RWPE1 (cell line): Measurements from ENCODE around the gene ZW10.

Experiments used
- CTCF ChIA-PET: fragments of 350-600 bp; sonication (Branson Sonifier 250); formaldehyde crosslinking; extraction: SDS; loops from one replicate; lab custom pipeline; 2021; lab: Yijun Ruan, JAX
- POLR2A ChIA-PET: fragments of 400-600 bp; formaldehyde crosslinking; extraction: SDS; loops from one replicate; lab custom pipeline; 2020; ENCODE audit warnings: antibody characterized with exemption; ENCODE audit not compliant: low non-redundant PET; lab: Yijun Ruan, JAX
- DNase-seq: peaks from one replicate; pipeline ENCODE4 v3.0.0; 2012; ENCODE audit warnings: low spot score
- H3K27ac ChIP-seq: fragments of 450-650 bp; 2 replicates; pipeline ENCODE4 v1.5.1; 2017
- CTCF ChIP-seq: fragments of 450-650 bp; conservative IDR thresholded peaks from 2 replicates; pipeline ENCODE4 v1.5.1; 2017; ENCODE audit warnings: low read depth, mild to moderate bottlenecking

Gene ZW10

GRCh38 chr11:113694390-113694789 lies 79.1 kb downstream of the ZW10 start:
- H3K27ac ChIP-seq = no peak overlapping the region
- no peak for TF ChIP-seq CTCF
- POLR2A ChIA-PET = no interaction called here
- CTCF ChIA-PET = no interaction called here
- no peak for DNase-seq

- no peak for TF ChIP-seq CTCF
- H3K27ac ChIP-seq = no peak overlapping the region
- no peak for DNase-seq
- CTCF ChIA-PET = interaction anchor here (0.5 to 0.6 kb wide), 2 partner anchors 19 to 520 kb away, joined by 3 read pairs; no protein-coding TSS in a partner anchor
- POLR2A ChIA-PET = no interaction called here
These were observed 80.5 kb downstream of the ZW10 start for GRCh38 chr11:113693030-113693429.

- CTCF ChIA-PET = interaction anchor here (1.0 kb wide), 1 partner anchor 105 kb away, joined by 3 read pairs; no protein-coding TSS in a partner anchor
- DNase-seq = peak; percentile 94
- peak; percentile 19 for TF ChIP-seq CTCF
- peak overlapping the region; percentile 82 for H3K27ac ChIP-seq
- POLR2A ChIA-PET = interaction anchor here (0.6 kb wide), 1 partner anchor 14 kb away, joined by 3 read pairs; no protein-coding TSS in a partner anchor
These were observed 82.6 kb downstream of the ZW10 start for GRCh38 chr11:113690619-113691569.

- H3K27ac ChIP-seq = peak overlapping the region; percentile 82
- DNase-seq = no peak
- TF ChIP-seq CTCF = no peak
- ChIA-PET CTCF (interaction anchor here (0.6 to 1.0 kb wide), 2 partner anchors 106 to 346 kb away, joined by 3 to 4 read pairs; no protein-coding TSS in a partner anchor), POLR2A (interaction anchor here (0.6 kb wide), 1 partner anchor 13 kb away, joined by 3 read pairs; no protein-coding TSS in a partner anchor)
These were observed 83.5 kb downstream of the ZW10 start for GRCh38 chr11:113689768-113690618.

GRCh38 chr11:113685654-113686359 lies 87.7 kb downstream of the ZW10 start:
- no peak for TF ChIP-seq CTCF
- ChIA-PET POLR2A (no interaction called here), CTCF (no interaction called here)
- no peak for DNase-seq
- H3K27ac ChIP-seq = no peak overlapping the region
